Endothelial cell of umbilical vein (primary cell): ENCODE measurements around the gene TMEM174.

Experiments
- CTCF ChIP-seq, 2 donors: IDR thresholded peaks; 1 replicate in 1 of 2; 2 replicates in 1 of 2; pipeline ENCODE4 v1.5.1; 2011; ENCODE audit warnings: low read length in 2 of 2, mild to moderate bottlenecking in 2 of 2, moderate library complexity in 2 of 2, control low read depth in 1 of 2, inconsistent platforms in 1 of 2, low read depth in 1 of 2; ENCODE audit not compliant: insufficient read depth in 1 of 2; ENCODE audit errors: extremely low read depth in 1 of 2
- EZH2 ChIP-seq: IDR thresholded peaks from 2 replicates; pipeline ENCODE4 v1.6.1; 2012; ENCODE audit warnings: borderline replicate concordance, low read depth, mild to moderate bottlenecking, moderate library complexity, low read length, inconsistent platforms; ENCODE audit not compliant: severe bottlenecking
- JUN ChIP-seq: IDR thresholded peaks from 2 replicates; pipeline ENCODE4 v1.6.1; 2011; ENCODE audit warnings: borderline replicate concordance, low read depth; ENCODE audit not compliant: insufficient read length, insufficient read depth
- MYC ChIP-seq: IDR thresholded peaks from one replicate; pipeline ENCODE4 v1.6.1; 2011; ENCODE audit warnings: mild to moderate bottlenecking, low read depth, low read length
- POLR2A ChIP-seq: IDR thresholded peaks from 2 replicates; pipeline ENCODE4 v1.6.1; 2012; ENCODE audit warnings: low read depth, mild to moderate bottlenecking, control low read depth, low read length
- TF ChIP-seq, protein P1 (sequence below): IDR thresholded peaks from 2 replicates; pipeline ENCODE4 v1.6.1; 2011; ENCODE audit not compliant: insufficient read depth, insufficient read length

DNA sequence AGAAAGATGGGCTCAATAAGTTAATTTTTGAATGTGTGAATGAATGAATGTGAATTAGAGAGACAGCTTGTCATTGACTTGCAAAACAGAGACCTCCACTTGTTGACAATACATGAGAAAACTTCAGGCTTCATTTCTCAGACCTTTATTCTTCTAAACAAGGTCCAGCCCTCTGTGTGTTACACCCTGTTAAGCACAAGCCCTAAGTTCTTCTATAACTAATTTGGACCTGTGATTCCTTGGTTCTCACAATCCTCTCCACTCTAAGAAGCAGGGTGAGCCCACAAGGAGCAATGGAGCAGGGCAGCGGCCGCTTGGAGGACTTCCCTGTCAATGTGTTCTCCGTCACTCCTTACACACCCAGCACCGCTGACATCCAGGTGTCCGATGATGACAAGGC, at the start of gene TMEM174:
- TF ChIP-seq CTCF (IDR thresholded peaks at IDR 0.05; ENCODE audit: extremely low read depth in 1 of 2, insufficient read depth in 1 of 2, low read depth in 1 of 2, low read length in 2 of 2) (no peak), JUN (no peak), POLR2A (no peak), EZH2 (no peak), MYC (no peak)
- TF ChIP-seq, protein P1, sequence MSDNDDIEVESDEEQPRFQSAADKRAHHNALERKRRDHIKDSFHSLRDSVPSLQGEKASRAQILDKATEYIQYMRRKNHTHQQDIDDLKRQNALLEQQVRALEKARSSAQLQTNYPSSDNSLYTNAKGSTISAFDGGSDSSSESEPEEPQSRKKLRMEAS: no peak
